ENCODE measurements around the gene CEP135. TPM values are rescaled to one million over a fixed set of nuclear protein-coding genes. Genes with fewer than 3 reads are reported as not detected.
"Not testable (repeated sequence)": the region's sequence is repeated elsewhere in the genome, so short reads cannot be mapped to it uniquely, and the experiment has no call there.

CEP135 gene
- total and polyA plus RNA-seq, 8 donors = 6.4 to 23.0 (median 17.6) TPM

GRCh38 chr4:55933611-55934010 lies 15.1 kb upstream of the CEP135 start:
- no peak overlapping the region for H3K27ac ChIP-seq
- peaks cover 0 to 4% of the 10 kb centered on the region in 2 donors for H3K4me1 ChIP-seq
- DNase-seq (no peak), ATAC-seq (no peak)
- intact Hi-C loops (cut with DNase I) = no loop called here
- H3K4me3 ChIP-seq = no peak overlapping the region
- H3K9me3 ChIP-seq = peaks cover 0 to 31% of the 10 kb centered on the region in 2 donors
- H3K27me3 ChIP-seq = no peaks in the 10 kb centered on the region
- peaks cover 0 to 16% of the 10 kb centered on the region in 2 donors for H3K36me3 ChIP-seq
- TF ChIP-seq CTCF (IDR thresholded peaks at IDR 0.05) = no peak

- Histone ChIP-seq H3K9me3 (peaks cover 0 to 30% of the 10 kb centered on the region in 2 donors), H3K36me3 (peaks cover 0 to 27% of the 10 kb centered on the region in 2 donors)
- H3K27me3 ChIP-seq; DNase-seq; H3K4me3 ChIP-seq; intact Hi-C loops (cut with DNase I); ATAC-seq; H3K4me1 ChIP-seq; H3K27ac ChIP-seq: not testable (repeated sequence)
These were observed 12.8 kb upstream of the CEP135 start for GRCh38 chr4:55935907-55936306.

GRCh38 chr4:55938481-55938880 lies 10.3 kb upstream of the CEP135 start:
- TF ChIP-seq CTCF (IDR thresholded peaks at IDR 0.05) = no peak
- Histone ChIP-seq H3K27ac (no peak overlapping the region), H3K27me3 (no peaks in the 10 kb centered on the region), H3K4me1 (no peaks in the 10 kb centered on the region), H3K9me3 (peaks cover 0 to 30% of the 10 kb centered on the region in 2 donors), H3K4me3 (no peak overlapping the region), H3K36me3 (peaks cover 0 to 27% of the 10 kb centered on the region in 2 donors)
- DNase-seq = no peak
- ATAC-seq = no peak
- intact Hi-C loops (cut with DNase I) = no loop called here

- no peak overlapping the region for H3K27ac ChIP-seq
- H3K9me3 ChIP-seq = peaks cover 0 to 30% of the 10 kb centered on the region in 2 donors
- intact Hi-C loops (cut with DNase I) = no loop called here
- ATAC-seq (no peak), DNase-seq (no peak)
- peaks cover 0 to 27% of the 10 kb centered on the region in 2 donors for H3K36me3 ChIP-seq
- H3K4me3 ChIP-seq = no peak overlapping the region
- no peaks in the 10 kb centered on the region for H3K27me3 ChIP-seq
- no peak for TF ChIP-seq CTCF (IDR thresholded peaks at IDR 0.05)
- H3K4me1 ChIP-seq = no peaks in the 10 kb centered on the region
These were observed 9.3 kb upstream of the CEP135 start for GRCh38 chr4:55939421-55939820.

GRCh38 chr4:55941881-55942396 lies 6.8 kb upstream of the CEP135 start:
- TF ChIP-seq CTCF (IDR thresholded peaks at IDR 0.05) = no peak
- intact Hi-C loops (cut with DNase I) = loop anchor here in 1 of 2 donors (10.0 kb wide), 1 partner anchor 363 kb away; no protein-coding TSS in a partner anchor
- H3K4me3 ChIP-seq = no peak overlapping the region
- ATAC-seq = no peak
- no peak for DNase-seq
- H3K9me3 ChIP-seq = peaks cover 0 to 17% of the 10 kb centered on the region in 2 donors
- no peaks in the 10 kb centered on the region for H3K27me3 ChIP-seq
- H3K4me1 ChIP-seq = no peaks in the 10 kb centered on the region
- peaks cover 0 to 27% of the 10 kb centered on the region in 2 donors for H3K36me3 ChIP-seq
- H3K27ac ChIP-seq = no peak overlapping the region
